ENCODE data around the gene CDCA4.
"Not testable (repeated sequence)": the region's sequence is repeated elsewhere in the genome, so short reads cannot be mapped to it uniquely, and the experiment has no call there.

The CDCA4 gene

DNA sequence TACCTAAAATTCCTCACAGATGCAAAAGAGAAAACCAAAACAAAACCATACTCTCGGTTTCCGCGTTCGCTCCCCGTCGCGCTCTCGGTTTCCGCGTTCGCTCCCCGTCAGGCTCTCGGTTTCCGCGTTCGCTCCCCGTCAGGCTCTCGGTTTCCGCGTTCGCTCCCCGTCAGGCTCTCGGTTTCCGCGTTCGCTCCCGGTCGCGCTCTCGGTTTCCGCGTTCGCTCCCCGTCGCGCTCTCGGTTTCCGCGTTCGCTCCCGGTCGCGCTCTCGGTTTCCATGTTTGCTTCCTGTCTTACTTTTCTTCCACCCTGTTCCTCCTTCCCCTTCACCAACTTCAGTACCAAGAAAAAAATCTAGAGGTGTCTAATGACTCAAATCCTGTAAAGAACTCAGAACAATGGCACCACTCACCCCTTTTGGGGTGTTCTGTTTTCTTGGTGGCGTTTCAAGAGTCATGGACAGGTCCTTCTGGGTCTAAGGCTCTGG, 12.6 kb upstream of the CDCA4 start:
- not testable (repeated sequence) for DNase-seq (ENCODE audit: low spot score)

DNA sequence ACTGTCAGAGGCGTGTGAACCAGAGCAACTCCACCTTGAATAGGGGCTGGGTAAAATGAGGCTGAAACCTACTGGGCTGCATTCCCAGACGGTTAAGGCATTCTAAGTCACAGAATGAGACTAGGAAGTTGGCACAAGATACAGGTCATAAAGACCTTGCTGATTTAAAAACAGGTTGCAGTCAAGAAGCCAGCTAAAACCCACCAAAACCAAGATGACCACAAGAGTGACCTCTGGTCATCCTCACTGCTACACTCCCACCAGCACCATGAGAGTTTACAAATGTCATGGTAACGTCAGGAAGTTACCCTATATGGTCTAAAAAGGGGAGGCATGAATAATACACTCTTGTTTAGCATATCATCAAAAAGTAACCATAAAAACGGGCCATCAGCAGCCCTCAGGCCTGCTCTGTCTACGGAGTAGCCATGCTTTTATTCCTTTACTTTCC, 11.6 kb upstream of the CDCA4 start:
- DNase-seq (ENCODE audit: low spot score): not testable (repeated sequence)

DNA sequence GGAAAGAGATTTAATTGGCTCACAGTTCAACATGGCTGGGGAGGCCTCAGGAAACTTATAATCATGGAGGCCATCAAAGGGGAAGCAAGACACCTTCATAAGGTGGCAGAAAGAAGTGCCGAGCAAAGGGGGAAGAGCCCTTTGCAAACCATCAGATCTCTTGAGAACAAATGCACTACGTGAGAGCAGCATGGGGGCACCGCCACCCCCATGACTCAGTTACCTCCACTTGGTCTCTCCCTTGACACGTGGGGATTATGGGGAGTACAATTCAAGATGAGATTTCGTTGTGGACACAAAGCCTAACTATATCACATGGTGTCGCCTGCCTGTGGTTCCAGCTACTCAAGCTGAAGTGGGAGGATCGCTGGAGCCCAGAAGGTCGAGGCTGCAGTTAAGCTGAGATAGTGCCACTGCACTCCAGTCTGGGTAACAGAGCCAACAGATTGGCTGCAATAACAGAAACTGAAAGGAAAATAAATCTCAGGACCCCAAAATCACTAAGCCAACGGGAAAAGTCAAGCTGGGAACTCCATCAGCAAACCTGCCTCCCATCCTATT, 10.0 kb upstream of the CDCA4 start:
- no peak for DNase-seq (ENCODE audit: low spot score)

DNA sequence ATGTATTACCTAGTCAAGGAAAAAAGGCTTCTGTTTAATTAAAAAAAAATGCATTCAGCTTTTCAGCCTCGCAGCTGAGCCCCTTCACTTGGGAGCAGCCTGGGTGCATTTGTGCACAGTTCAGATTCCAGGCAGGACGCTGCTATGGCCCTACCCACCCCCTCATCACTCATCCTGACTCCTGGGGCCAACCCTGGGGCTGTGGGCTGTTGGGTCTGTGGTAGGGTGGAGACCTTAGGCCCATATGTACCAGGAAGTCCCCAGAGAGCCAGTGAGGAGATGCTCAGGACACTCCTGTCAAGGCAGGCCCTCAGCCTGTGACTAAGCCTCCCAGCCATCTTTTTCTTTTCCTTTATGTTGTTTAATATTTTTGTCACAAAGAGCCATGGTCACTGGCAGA, 9.3 kb upstream of the CDCA4 start:
- DNase-seq (ENCODE audit: low spot score): no peak

DNA sequence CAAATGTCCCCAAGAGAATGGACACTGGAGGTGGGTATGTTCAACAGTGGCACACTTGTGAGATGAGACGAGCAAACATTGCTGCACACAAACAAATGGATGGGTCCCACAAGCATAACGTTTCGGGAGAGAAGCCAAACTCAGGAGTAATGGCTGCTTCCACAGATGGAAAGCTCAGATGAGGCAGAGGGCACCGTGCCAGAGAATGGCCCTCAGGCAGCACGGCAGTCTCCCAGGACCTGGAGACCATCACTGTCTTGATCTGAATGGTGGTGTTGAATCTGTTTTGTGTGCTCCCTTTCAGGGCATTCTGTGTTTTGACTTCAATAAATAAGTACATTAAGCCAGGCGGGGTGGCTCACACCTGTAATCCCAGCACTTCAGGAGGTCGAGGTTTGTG, 8.5 kb upstream of the CDCA4 start:
- DNase-seq (ENCODE audit: low spot score): no peak

DNA sequence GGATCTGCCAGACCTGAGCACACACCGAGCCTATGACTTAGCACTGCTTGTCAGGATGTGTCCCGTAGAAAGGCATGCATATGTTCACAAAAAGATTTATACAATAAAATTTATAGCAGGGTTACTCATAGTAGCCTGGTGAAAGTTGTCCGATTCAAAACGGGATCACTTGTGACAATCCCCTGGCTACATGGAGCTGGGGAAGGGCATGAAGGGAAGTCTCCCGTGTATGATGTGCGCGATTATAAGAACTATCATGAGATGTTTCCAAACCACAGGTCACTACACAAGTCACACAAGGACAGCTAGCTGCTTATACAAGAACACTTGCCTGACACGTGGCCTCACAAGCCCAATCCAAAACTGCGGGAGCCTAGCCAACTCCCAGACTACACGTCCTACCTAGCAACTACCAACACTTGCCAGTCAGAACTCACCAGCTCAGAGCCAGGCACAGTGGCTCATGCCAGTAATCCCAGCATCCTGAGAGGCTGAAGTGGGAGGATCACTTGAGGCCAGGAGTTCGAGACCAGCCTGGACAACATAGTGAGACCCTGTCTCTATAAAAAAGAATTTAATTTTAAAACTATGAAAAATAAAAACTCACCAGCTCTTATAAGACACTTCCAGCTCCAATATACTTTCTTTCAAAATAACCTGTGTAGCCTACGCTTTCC, 7.5 kb upstream of the CDCA4 start:
- no peak for DNase-seq (ENCODE audit: low spot score)

DNA sequence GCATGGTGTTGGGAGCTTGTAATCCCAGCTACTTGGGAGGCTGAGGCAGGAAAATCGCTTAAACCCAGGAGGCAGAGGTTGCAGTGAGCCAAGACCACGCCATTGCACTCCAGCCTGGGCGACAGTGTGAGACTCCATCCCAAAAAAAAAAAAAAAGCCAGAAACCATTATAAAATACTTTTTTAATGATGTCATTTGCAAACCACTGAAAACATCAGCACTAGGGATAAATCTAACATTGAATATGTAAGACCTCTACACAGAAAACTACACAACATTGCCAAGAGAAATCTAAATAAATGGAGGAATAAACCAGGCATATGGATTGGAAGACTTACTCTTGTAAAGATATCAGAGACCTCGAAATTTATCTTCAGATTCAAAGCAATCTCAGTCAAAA, 6.8 kb upstream of the CDCA4 start:
- not testable (repeated sequence) for DNase-seq (ENCODE audit: low spot score)

DNA sequence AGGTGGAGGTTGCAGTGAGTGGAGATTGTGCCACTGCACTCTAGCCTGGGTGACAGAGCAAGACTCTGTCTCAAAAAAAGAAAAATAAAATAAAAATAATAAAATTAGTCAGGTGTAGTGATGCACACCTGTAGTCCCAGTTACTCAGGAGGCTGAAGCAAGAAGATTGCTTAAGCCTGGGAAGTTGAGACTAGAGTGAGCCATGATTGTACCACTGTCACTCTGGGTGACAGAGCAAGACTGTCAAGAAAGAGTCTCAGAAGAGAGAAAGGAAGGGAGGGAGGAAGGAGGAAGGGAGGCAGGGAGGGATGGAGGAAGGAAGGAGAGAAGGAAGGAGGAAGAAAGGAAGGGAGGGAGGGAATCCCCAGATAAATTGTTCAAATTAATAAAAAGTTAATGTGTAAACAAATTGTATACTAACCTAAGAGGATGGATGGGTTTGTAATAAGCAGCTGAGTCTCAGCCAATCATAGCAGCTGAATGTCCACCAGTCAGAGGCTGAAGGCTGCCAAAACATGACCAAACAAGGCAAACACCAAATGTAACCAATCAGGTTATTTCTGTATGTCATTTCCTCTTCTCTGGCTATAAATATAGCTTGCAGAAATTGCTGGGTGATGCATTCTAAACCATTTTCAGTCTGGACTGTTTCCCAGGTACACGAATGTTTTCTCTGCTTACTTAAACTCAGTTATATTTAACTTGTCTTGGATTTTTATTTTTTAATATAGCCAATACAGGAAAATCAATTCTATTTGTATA, 6.1 kb upstream of the CDCA4 start:
- DNase-seq (ENCODE audit: low spot score): no peak

DNA sequence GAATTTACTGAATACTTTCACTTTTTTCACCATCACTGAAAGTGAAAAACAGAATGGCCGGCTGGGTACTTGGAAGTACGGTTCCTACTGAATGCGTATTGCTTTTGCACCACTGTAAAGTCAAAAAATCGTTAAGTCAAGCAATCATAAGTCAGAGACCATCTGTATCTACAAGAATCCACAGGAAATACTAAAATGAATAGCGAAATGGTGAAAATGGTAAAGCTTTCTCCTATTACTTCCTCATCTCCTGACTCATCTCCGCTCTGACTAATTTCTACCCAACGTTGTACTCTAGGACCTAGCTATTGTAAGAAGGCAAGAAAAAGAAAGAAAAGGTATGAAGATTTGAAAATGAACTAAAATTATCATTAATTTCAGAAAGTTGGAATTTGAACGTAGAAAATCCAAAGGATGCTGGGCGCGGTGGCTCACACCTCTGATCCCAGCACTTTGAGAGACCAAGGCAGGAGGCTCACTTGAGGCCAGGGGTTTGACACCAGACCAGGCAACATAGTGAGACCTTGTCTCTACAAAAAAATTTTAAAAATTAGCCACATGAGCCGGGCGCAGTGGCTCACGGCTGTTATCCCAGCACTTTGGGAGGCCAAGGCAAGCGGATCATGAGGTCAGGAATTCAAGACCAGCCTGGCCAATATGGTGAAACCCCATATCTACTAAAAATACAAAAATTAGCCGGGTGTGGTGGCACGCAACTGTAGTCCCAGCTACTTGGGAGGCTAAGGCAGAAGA, 5.3 kb upstream of the CDCA4 start:
- no peak for DNase-seq (ENCODE audit: low spot score)

DNA sequence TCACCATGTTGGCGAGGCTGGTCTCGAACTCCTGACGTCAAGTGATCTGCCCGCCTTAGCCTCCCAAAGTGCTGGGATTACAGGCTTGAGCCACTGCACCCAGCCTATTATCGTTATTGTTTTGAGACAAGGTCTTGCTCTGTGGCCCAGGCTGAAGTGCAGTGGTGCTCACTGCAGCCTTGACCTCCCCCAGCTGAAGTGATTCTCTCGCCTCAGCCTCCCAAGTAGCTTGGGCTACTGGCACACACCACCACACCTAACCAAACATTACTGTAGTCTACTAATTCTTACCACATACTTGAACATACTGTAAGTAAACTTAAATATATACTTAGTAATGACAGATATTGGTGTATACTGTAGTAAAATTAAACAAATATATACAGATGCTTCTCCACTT, 4.5 kb upstream of the CDCA4 start:
- no peak for DNase-seq (ENCODE audit: low spot score)

DNA sequence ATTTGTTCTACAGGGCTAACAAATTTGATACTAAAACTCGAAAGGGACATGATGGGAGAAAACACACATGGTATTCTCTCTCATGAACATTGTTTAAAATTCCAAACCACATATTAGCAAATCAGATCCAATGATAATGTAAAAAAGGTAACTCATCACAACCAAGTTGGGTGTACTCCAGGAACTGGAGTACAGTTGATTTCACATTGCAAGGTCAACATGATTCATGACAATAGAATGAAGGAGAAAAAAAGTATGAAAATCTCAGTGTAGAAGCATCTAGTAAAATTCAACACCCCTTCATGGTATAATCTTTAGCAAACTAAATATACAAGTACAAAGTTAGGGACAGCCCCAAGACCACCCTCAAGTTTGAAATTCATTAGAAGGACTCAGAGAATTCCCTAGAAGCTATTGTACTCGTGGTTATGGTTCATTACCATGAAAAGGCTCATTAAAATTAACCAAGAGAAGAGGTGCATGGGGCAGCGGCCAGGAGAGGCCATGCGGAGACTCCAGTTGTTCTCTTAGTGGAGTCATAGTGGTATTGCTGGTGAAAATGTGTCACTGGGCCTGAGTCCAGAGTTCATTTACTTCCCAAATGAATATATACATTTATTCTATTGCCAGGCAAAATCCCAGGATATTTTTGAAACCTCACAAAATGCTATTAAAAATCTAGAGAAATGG, 3.1 kb upstream of the CDCA4 start:
- no peak for DNase-seq (ENCODE audit: low spot score)

DNA sequence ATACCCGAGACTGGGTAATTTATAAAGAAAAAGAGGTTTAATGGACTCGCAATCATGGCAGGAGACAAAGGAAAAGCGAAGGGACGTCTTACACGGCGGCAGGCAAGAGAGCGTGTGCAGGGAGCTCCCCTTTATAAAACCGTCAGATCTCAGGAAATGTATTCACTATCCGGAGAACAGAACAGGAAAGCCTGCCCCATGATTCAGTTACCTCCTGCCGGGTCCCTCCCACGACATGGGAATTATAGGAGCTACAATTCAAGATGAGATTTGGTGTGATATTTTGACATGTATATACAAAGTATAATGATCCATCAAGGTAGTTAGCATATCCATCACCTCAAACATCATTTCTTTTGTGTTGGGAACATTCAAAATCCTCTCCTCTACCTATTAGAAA, 2.3 kb upstream of the CDCA4 start:
- no peak for DNase-seq (ENCODE audit: low spot score)

DNA sequence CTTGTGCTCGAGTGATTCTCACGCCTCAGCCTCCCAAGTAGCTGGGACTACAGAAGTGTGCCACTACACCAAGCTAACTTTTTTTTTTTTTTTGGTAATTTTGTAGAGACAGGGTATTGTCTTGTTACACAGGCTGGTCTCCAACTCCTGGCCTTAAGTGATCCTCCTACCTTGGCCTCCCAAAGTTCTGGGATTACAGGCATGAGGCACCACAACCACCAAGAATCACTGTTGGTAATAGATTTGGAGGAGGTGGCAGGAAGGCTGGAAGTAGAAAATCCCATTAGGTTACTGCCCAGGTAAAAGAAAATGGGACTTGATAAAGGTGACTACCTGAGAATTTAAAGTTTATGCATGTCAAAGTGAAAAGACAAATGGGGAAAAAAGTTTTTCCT, 1.4 kb upstream of the CDCA4 start:
- no peak for DNase-seq (ENCODE audit: low spot score)

DNA sequence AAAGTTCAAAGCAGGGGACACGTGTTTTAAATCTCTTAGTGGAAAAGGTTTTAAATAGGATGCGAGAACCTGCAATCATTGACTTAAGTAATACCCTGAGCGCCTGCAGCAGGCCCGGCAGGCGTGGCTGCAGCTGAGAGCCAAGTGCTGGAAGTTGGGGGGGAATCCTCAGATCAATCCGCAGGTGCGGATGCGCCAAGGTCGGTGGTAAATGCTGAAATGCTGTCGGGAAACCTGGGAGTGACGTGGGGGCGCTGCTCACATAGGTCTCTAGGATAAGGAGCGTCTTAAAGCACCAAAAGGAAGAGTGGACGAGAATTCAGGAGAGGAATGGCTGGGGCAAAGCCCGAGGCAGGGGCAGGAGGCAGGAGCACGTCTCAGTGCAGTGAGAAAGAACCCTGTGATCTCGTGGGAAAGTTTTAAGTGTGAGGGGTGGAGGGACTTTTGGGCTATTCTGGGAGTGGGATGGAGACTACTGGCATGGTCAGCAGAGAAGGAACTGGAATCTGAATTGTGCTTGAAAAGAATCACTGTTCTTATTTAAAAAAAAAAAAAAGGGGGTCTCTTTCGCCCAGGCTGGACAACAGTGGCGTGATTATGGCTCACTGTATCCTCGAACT, 883 bp upstream of the CDCA4 start:
- no peak for DNase-seq (ENCODE audit: low spot score)

DNA sequence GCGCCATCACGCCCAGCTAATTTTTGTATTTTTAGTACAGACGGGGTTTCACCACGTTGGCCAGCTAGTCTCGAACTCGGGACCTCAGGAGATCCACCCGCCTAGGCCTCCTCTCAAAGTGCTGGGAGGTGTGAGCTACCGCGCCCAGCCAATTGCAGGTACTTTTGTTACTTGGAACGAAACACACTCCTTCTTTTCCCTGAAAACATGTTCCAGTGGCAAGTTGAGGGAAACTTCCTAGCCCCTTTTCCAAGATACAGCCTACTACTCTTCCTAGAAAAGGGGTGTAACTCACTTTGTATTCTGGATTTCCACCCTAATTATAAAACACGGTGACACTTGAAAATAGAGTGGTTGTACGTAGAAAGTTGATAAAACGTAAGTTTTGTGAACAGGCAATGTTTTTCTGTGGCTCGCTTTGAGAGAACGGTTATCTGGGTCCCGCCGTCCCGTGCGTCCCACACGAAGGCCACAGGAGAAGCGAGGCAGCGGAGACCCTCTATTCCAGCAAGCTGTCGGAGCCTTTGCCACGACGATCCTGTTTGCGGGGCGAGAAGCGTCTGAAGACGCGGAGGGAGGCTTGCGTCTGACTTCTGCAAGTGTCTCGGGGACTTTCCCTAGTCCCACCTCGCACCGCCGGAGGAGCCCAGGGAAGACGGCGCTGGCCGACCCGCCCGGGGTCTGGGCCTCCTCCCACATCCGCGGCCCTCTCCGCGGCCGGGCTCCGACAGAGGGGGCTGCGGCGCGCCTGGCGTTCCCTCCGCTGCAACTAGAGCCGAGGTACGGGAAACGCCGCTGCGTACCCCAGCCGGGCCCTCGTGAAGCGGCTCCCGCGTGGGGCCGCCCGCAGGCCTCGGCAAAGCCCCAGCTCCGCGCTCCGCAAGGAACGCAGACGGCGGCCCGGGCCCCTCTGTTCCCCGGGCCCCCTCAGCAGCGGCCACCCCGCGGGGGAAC, 745 bp downstream of the CDCA4 start:
- DNase-seq (ENCODE audit: low spot score): no peak

DNA sequence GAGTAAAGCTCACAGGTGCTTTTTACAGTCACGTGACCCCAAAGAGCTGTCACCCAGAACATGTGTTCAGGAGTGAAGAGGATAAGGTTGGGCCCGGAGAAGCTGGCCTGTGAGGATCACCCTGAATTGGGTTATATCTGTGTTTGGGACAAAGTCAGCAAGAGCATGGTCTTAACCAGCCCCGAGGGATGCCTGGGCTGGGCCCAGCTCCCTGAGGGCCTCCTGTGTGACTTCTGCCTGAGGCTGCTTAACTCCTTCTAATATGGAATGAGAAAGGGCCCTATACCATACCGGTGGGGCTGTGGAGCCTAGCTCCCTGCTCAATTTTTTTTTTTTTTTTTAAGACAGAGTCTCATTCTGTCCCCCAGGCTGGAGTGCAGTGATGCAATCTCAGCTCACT, 2.5 kb downstream of the CDCA4 start:
- DNase-seq (ENCODE audit: low spot score): no peak

DNA sequence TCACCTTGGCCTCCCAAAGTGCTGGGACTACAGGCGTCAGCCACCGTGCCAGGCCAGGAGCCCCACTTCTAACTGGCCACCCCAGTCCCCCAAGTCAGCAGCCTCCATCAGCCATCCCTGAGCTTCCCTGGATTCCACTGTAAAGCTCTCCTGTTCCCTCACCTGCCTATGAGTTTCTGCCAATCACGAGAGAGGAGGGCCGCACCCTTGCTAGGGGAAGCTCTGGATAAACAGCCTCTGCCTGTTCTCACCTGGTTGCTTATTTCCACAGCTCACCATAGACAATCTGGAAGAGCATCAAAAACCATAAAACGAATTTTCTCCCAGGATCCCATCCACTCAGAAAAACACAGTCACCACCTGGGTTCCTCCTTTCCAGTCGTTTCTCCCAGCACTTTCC, 5.0 kb downstream of the CDCA4 start:
- DNase-seq (ENCODE audit: low spot score): no peak

DNA sequence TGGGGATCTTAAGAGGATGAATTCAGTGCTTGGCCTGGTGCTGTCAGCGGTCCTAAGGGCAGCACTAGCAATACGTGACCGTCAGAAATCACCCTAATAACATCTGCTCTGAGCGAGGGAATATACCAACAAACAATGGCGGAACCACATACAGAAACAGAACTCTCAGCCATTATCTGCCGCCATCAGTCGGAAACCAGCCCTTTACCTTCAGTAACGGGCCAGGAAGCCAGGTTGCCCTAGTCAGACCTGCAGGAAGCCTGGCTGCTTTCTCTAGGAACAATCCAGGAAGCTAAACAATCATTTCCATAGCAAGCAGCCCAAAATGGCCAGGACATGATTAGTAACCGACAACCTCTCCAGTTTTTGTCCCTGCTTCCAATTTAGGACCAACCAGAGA, 5.6 kb downstream of the CDCA4 start:
- DNase-seq (ENCODE audit: low spot score): no peak

DNA sequence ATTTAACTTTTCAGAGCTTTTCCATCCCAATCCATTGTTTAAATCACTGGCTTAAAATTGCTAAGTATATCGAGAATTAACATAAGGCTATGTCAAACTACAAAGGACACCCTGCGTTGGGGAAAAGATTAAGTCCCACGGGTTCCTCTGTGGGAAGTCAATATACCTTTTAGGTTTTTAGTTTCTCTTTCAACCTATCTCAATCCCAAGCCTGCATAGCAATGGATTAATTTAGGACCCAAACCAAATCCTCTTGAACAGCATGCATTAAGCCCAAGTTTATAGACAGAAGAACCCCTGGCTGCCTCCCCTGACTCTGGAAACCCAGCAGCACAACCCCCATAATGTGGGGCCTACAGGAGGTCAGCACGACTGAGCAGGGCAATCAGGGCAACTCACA, 6.3 kb downstream of the CDCA4 start:
- DNase-seq (ENCODE audit: low spot score): no peak

DNA sequence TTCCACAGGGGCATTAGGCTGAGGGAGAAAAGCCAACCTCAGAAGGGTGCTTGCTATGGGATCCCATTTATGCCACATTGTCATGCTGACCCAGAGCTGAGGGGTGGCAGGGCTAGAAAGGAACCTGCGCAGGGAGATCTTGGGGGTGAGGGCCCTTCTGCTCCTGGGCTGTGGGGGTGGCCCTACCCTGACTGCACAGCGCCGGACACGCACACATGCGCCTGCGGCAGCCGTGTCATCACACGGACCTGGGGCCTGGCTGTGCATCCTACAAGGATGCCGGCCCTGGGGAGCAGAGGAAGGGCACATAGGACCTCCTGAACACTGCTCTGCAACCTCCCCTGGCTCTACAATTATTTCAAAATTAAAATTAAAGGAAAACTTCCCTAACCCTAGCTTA, 6.9 kb downstream of the CDCA4 start:
- DNase-seq (ENCODE audit: low spot score): no peak

Measured in pons (tissue), 1 donor.